Stimulated activated CD8-positive, alpha-beta memory T cell treated with anti-CD3 and anti-CD28 coated beads, Interleukin-12 subunit alpha, Interleukin-12 subunit beta, amount 100 ng/mL, for 24 hours (primary cell): ENCODE results near the gene HDHD5.

Experiments used
- DNase-seq: peaks from one replicate; pipeline ENCODE4 v3.0.0-alpha.2; 2020; ENCODE audit errors: extremely low read depth

The HDHD5 gene

DNA sequence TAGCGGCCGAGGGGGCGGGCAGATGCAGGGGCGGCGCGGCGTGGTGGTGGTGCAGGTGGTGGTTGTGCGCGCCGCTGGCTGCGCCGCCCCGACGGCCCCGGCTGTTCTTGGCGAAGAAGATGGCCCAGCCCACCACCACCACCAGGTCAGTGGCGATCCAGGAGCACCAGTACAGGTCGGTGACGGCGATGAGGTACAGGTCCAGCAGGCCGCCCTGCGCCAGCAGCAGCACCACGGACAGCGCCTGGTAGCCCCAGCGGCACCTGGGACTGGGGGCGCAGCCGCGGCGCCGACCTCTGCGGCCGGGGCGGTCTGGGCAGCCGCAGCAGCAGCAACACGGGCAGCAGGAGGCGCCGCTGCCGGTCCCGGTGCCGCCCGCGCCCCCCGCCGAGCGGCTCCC, 38.8 kb downstream of the HDHD5 start:
- no peak for DNase-seq

DNA sequence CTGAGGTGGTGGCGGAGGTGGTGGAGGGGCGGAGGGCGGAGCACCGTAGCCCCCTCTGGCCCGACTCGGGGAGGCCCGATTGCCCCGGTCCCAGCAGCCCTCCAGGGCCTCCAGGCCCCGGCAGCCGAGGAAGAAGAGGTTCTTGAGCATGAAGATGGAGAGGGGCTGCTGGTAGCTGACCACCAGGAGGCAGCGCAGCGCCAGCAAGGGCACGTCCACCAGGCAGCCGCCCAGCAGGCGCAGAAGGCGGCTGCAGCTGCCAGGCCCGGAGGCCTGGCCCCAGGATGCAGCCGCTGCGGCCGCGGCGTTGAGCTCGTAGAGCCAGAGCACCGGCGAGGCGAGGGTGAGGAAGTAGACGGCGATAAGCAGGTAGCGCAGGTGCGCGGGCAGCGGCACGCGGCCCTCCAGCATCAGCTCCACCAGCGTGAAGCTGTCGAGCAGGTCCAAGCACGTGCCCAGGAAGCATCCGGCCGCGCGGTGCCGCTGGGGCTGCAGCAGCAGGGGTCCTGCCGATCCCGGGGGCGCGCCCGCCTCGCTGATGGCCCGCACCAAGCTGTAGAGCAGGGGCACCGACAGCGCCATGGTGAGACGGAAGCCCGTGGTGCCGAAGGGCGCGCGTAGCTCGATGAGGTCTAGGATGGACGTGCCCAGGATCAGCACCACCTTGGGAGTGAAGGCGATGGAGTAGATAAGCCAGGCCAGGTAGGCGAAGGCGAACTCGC, 39.4 kb downstream of the HDHD5 start:
- no peak for DNase-seq

DNA sequence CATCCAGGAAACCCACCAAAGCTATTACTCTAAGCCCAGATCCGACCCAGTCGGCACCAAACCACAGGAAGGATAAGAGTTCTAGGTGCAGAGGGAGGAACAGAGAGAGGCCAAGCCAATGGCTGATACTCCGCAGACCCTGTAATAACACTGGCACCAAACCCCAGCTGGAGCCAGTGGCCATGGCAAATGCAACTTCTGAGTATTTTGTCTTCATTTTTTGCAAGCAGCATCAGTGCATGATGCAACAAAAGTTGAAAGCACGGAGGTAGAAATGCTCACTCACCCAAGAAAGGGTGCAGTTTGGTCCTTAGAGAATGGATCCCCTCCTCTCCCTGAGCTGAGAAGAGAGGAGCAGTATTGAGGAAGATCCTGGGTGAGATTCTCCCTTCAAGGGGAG, 40.7 kb downstream of the HDHD5 start:
- no peak for DNase-seq

DNA sequence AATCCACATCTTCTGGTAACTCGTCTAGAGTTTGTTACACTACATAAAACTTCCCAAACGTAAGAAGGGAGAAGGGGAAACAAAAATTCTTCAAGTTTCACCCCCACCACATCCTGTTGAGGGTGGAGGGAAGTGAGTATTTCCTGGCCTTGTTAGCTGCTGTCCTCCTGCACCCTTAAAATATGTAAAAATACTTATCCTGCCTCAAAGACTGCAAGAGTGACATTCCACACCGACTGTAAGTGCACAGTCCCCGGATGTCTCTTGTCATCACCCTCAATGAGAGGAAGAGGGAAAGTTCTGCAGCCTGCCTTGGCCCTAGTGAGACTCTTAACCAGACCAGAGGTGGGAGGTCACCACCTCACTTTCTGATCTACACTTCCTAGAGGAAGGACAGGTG, 41.2 kb downstream of the HDHD5 start:
- DNase-seq, result no peak

DNA sequence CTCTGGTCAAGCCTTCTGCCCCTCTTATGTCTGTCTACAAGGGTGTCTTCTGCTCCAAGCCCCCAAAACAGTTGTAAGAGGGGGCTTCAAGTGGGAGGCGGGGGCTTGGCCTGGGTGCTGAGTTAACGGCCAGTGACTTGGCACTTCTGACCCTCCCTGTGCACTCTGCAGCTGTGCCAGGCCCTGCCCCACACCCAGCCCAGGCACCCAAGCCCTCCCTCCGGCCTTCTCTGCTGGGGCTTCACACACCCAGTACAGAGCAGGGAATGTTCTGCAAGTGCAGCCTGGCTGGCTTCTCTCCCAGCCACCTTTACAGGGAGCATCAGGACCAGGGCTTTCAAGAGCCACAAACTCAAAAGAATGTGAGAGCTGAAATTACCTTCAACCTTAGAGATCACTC, 41.7 kb downstream of the HDHD5 start:
- DNase-seq, result no peak

DNA sequence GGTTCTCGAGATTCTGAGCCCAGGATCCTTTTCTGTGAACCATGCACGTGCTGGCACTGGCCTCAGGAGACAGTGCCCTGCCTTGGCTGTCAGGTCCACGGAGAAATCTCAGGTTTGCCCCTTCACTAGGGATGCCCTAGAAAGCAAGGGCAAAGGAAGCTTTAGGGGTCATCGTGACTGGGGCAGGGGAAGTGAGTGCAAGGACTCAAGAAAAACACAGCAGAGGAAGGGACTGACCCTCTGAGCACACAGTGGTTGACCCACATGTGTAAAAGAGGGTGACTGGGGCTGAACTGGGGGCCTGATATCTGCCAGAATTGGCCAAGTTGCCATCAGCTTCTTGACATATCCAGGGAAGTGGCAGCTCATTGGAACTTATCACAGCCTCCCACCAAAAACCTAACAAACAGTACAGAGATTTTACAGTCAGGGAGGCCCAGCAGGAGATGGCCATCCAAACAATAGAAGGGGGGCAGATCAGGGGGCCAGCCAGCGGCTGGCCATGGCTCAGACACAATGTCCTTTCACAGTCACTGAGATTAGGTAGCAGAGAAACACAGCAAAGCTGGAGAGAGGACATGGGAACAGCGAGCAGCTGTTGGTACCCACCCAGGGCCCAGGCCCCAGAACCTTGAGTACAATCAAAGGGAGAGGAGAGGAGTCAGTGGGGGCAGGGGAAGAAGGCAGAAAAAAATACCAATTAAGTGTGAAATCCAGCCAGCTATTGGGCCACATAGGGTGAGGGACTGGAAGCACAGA, 42.3 kb downstream of the HDHD5 start:
- DNase-seq, result no peak

DNA sequence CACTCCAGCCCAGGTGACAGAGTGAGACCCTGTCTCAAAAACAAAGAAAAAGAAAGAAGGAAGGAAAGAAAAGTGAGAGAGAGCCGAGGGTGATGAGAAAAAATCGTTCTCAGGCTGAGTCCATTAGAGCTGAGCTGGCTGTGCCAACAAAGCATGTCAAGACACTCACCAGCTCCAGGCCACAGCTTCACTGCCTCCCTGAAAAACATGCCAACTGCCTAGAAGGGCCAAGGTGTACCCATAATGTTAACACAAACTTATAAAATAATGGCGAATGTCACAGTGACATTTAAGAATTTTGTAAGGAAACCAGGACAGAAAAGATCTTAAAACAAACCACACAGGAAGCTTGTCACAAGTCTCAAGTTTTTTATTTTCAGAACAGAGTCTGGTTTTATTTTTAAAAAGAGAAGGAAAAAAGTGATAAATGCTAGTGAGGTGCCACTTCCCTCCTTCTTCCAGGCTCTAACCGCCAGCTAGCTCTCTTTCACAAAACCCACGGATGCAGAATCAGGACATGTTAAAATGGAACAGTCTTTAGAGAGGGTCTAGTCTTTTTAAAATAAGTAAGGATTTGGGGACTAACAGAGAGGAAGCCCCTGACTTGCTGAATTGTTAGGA, 43.0 kb downstream of the HDHD5 start:
- DNase-seq, result no peak

DNA sequence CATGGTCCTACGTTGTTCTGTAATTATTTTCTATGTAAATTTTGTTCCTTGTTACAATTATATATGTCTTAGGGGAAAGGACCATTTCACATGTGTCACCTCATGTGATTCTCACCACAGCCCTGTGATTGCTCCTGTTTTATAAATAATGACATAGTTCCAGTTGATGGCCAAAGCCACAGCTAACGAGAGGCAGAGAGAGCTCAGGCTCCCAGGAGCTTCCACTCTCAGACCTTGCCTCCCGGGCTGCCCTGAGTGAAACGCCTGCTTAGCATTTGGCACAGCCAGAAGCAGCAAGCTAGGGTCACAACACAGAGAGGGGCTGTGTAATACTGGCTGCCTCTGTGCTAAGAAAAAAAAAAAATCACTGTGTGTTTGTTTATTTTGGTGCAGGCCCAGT, 43.8 kb downstream of the HDHD5 start:
- DNase-seq, result no peak

DNA sequence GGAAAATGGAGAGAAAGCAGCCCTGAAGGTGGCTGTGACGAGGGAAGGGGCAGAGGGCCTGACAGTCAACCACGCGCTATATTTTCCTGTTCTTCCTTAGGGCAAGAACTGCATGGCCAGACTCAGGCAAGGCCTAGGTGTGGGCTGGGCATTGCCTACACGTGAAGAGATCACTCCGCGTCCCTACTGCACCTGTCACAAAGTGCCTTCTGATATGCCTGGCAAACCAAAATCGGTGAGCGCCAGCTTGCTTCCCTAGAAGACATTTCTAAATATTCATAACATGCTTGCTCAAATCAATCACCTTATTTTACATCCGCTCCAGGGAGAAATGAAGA, 44.2 kb downstream of the HDHD5 start:
- no peak for DNase-seq

DNA sequence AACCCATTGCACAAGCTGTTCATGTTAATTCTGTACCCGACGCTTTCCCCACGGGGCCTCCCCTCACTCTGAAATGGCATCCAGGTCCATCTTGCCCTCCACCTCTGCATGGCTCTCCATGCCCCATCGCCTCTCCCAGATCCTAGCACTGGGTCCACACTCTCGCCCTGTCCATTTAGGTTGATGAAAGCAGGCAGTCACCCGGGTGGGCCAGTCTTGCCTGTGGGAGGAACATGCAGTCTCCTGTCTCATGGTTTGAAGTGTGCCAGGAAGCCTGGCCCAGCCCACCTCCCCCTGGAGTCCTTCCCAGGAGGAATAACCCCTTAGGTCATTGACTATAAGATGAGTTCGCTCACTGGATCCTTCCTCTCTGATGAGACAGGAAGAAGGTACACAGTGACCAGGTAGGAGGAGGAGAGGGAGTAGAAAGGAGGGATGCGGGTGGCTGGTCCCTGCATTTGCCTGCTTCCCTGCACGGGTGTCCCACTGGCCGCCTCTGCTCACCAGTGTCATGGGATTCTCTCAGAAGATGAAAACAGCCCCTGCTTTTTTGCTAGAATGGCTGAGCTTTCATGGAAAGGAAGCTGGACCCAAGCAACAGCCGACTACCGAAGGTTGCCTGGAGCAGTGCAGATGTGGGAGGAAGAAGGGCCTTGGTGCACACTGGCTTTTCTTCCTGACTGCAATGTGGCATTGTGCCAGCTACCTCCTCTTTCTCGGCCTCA, 44.7 kb downstream of the HDHD5 start:
- DNase-seq, result no peak

DNA sequence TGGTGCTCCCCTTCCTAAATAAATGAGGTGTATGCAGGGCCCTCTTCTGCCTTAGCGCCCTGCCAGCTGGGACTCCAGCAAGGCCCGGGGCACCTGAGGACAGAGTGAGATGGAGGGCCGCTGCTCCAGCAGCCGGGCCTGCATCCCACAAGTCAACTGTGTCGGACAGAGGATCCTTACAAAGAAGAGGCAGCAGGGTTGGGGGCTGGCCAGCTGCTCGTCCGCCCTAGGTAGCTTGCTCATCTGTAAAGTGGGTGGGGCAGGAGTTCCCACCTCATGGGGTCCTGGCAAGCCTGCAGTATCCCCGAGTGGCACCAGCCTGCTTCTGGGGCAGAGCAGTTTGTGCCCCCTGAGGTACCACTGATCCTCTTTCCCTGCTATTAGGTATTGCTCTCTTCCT, 45.5 kb downstream of the HDHD5 start:
- no peak for DNase-seq

DNA sequence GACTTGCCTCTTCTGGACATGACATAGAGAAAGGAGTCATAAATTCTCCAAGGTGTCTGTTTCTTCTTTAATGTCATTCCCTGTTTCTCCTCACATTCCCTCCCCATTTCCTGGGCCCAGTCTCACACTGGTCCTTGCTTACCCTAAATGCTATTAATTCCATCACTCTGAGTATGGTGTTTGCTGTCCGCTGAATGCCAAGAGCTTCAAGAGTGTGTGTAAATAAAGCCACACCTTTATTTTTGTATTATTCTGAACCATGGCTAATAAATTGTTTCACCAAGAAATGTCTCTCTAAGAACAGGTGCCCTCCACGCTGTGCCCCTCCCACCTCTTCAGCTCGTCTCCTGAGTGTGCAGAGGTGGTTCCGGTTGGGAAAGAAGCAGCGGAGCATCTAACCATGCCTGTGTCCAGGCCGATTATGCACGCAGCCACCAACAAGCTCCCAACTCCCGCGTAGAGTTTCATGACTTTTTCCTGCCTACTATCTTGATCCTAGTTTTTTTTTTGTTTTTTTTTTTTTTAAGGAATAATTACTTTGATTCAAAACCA, 46.5 kb downstream of the HDHD5 start:
- no peak for DNase-seq

DNA sequence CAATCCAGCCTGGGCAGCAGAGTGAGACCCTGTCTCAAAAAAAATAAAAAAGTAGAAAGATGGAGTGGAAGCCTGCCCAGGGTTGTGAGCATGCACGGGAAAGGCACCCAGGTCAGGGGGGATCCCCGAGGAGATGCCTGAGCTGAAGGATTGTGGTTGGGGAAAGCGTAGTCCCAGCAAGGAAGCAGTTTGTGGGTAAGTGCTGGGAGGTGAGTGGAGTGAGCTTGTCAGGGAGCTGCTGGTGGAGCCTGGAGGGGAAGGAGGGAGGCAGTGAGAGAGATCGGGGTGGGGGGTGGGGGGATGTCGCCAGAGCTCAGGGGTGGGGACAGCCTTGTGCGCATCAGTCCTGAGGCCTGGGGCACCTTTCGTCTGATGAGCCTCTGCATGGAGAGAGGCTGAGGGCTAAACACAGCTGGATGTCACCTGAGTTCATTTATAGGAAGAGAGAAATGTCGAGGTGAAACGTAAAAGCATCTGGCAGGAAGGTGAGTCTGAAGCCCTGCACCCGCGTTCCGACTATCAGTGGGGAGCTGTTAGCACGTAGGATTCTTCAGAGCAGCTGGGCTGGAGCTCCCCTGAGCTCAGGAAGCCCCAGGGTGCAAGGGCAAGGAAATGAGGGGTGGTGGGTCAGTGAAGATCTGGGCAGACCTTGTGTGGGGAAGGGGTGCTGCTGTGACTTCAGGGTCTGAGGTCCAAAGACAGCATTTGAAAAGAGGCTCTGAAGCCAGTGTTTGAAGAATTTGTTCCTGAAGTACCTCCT, 48.1 kb downstream of the HDHD5 start:
- DNase-seq, result no peak

DNA sequence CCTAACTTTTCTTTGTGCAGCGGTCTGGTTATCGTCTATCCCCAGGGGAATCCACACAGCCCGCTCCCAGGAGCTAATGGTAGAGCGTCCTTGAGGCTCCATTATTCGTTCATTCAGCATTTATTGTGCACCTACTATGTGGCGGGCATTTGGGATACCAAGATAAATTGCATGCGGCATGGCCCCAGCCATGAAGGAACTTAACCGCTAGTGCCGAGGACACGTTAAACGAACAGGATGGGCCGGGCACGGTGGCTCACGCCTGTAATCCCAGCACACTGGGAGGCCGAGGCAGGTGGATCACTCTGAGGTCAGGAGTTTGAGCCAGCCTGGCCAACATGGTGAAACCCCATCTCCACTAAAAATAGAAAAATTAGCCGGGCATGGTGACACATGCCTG, 49.1 kb downstream of the HDHD5 start:
- DNase-seq, result no peak

DNA sequence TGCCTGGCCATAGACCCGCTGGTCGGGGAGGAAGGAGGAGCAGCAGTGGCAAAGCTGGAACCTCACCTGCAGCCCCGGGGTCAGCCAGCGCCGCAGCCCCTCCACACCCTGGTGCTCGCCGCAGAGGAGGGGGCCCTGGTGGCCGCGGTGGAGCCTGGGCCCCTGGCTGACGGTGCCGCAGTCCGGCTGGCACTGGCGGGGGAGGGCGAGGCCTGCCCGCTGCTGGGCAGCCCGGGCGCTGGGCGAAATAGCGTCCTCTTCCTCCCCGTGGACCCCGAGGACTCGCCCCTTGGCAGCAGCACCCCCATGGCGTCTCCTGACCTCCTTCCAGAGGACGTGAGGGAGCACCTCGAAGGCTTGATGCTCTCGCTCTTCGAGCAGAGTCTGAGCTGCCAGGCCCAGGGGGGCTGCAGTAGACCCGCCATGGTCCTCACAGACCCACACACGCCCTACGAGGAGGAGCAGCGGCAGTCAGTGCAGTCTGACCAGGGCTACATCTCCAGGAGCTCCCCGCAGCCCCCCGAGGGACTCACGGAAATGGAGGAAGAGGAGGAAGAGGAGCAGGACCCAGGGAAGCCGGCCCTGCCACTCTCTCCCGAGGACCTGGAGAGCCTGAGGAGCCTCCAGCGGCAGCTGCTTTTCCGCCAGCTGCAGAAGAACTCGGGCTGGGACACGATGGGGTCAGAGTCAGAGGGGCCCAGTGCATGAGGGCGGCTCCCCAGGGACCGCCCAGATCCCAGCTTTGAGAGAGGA, 49.8 kb downstream of the HDHD5 start:
- no peak for DNase-seq

DNA sequence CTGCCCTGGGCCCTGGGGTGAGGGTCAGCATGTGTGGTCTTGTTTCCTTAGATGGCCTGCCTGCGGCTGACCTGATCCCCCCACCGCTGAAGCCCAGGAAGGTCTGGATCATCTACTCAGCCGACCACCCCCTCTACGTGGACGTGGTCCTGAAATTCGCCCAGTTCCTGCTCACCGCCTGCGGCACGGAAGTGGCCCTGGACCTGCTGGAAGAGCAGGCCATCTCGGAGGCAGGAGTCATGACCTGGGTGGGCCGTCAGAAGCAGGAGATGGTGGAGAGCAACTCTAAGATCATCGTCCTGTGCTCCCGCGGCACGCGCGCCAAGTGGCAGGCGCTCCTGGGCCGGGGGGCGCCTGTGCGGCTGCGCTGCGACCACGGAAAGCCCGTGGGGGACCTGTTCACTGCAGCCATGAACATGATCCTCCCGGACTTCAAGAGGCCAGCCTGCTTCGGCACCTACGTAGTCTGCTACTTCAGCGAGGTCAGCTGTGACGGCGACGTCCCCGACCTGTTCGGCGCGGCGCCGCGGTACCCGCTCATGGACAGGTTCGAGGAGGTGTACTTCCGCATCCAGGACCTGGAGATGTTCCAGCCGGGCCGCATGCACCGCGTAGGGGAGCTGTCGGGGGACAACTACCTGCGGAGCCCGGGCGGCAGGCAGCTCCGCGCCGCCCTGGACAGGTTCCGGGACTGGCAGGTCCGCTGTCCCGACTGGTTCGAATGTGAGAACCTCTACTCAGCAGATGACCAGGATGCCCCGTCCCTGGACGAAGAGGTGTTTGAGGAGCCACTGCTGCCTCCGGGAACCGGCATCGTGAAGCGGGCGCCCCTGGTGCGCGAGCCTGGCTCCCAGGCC, 50.6 kb downstream of the HDHD5 start:
- DNase-seq, result no peak

DNA sequence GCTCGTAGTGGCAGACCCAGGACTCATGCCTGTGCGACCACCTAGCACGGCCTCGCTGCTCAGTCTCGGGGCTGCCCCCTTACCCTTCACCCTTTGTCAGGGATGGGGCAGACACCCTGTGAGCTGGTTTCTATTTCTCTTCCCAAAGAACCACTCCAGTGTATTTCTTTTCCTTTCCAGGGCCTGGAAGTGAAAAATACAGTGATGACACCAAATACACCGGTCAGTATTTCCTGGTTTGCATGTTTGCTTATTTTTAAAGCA, 51.6 kb downstream of the HDHD5 start:
- no peak for DNase-seq

DNA sequence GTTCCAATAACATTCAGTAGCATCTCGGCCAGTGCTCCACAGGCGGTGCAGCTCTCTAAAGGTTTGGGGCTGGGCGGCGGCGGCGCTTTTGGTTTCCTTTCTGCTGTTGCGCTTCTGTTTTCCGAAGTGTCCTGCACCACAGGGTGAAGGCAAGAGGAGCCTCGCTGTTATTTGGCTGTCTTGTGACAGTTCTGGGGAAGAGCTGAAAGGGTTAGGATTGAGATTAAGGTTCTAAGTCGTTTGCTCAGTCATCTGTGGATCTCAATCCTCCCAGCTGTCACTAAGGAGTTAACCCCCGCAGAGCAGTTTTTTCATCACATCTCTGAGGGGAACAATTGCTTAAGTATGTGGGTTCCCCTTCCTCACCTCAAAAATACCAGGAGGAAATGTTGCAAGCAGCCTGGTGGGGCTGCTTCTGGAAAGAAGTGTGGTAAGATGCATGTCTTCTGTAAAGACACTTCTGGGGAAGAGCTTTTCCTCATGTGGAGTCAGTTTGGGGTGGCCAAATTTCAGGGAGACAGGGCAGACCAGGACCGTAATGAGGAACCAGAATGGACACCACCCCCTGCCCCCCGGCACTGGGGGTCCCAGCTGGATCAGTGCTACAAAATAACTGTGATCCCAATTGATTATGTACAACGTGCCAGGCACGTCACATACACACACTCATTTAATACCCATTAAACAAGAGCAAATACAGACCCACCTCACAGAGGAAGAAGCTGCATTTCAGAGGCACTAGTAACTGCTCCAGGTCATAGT, 52.1 kb downstream of the HDHD5 start:
- DNase-seq, result no peak

DNA sequence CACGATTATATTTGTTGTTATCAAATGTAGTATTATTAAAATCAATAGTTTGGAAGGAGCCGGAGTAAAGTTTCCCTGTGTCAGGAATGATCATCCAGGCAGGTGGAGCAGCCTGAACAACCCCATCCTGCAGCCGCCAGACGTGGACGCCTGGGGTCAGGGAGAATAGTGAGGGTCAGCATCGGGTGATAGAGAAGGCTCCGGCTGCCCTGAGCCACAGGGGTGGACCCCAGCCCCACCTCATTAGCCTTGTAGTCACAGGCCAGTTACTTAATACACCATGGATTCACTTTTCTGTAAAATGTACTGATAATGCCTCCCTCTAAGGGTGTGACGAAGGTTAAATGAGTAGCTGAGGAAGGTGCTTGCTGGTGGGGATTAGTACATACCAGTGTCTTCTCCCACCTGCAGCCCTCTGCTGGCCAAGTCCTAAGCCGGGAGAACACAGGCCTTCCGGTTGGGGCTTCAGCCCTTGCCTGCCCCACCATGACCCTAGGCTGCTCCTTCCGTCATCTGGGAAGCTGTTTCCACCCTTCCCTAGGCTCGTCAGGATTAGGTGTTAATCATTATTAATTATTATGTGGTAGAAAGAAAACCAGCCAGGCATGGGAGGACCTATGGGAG, 52.8 kb downstream of the HDHD5 start:
- no peak for DNase-seq
